ENCODE measurements around the gene KIRREL2. TPM values are rescaled to one million over a fixed set of nuclear protein-coding genes. Genes with fewer than 3 reads are reported as not detected.

KIRREL2 gene
- total and polyA plus RNA-seq, 2 of the 8 experiments (the other 6 are each of a cell fraction or from before 2014, with no cell fraction given), result 2.4 to 4.6 TPM

GRCh38 chr19:35843676-35844481 lies 12.8 kb upstream of the KIRREL2 start:
- Histone ChIP-seq H2BK12ac (ENCODE audit: low read depth, low read length) (no peak overlapping the region), H2BK15ac (ENCODE audit: low read length) (no peak overlapping the region), H2AK5ac (ENCODE audit: low read depth, low read length) (no peak overlapping the region), H4K91ac (replicated peaks; ENCODE audit: insufficient read length, low read length) (no peak overlapping the region), H3K4ac (replicated peaks; ENCODE audit: insufficient read length, low read depth, low read length) (no peak overlapping the region), H3K9me3 (ENCODE audit: insufficient read depth in 2 of 2, low read depth in 1 of 2, low read length in 1 of 2) (no peaks in the 10 kb centered on the region; a peak in 1 of 4 replicates), H3K23ac (ENCODE audit: insufficient read length) (no peak overlapping the region), H3K79me2 (ENCODE audit: control insufficient read depth in 1 of 2, insufficient read depth in 2 of 2, low read length in 2 of 2) (no peaks in the 10 kb centered on the region), H4K5ac (ENCODE audit: insufficient read length, low read depth, low read length) (no peak overlapping the region), H4K20me1 (replicated peaks in 1 of 2; ENCODE audit: control insufficient read depth in 1 of 2, insufficient read depth in 2 of 2, low read length in 2 of 2) (peaks cover 0 to 2% of the 10 kb centered on the region in 2 experiments), H2BK5ac (ENCODE audit: low read depth, low read length) (no peak overlapping the region), H2BK120ac (replicated peaks; ENCODE audit: low read depth, low read length) (no peak overlapping the region), H3K27me3 (replicated peaks in 1 of 4; ENCODE audit: control insufficient read depth in 3 of 4, extremely low read depth in 1 of 4, insufficient read depth in 3 of 4, low read length in 3 of 4) (peaks cover 20 to 40% (median 31%) of the 10 kb centered on the region in 4 experiments), H3K4me3 (ENCODE audit: extremely low read depth in 1 of 4, insufficient read depth in 2 of 4, low read depth in 3 of 4, low read length in 4 of 4) (peak overlapping the region in 2 of 4 experiments; percentile 14 to 51; a peak in 4 of 8 replicates), H2BK20ac (ENCODE audit: low read length) (no peak overlapping the region), H3K27ac (ENCODE audit: low read depth, low read length) (no peak overlapping the region), H3K9ac (replicated peaks in 1 of 4; ENCODE audit: extremely low read depth in 1 of 4, low read depth in 3 of 4, low read length in 3 of 4) (no peak overlapping the region), H3K4me2 (ENCODE audit: insufficient read depth in 1 of 2, low read depth in 2 of 2, low read length in 2 of 2) (peak overlapping the region; percentile 66 to 95), H4K8ac (ENCODE audit: extremely low read depth, insufficient read depth, low read length) (no peak overlapping the region; the same call in 1 of the 2 replicates), H3K14ac (ENCODE audit: insufficient read length) (no peak overlapping the region), H2AFZ (ENCODE audit: low read length) (no peak overlapping the region), H3K23me2 (ENCODE audit: low read depth, low read length) (peaks cover 22% of the 10 kb centered on the region), H3K18ac (ENCODE audit: extremely low read depth, low read length) (0 out of 2 replicates have a peak overlapping the region, but pooled peaks have one; percentile 21), H3K36me3 (ENCODE audit: control insufficient read depth in 2 of 4, insufficient read depth in 4 of 4, low read length in 3 of 4) (no peaks in the 10 kb centered on the region), H3K56ac (replicated peaks; ENCODE audit: insufficient read length, low read depth, low read length) (no peak overlapping the region), H3K79me1 (ENCODE audit: low read depth, low read length) (no peaks in the 10 kb centered on the region), H3K4me1 (replicated peaks in 1 of 4; ENCODE audit: control insufficient read depth in 3 of 4, insufficient read depth in 4 of 4, low read length in 3 of 4) (peaks cover 0 to 16% (median 5%) of the 10 kb centered on the region in 4 experiments; a peak in 5 of 7 replicates)
- POLR2A ChIA-PET (ENCODE audit: partially characterized antibody), result no interaction called here
- FAIRE-seq (peak; percentile 63), DNase-seq (ENCODE audit: low read depth in 1 of 2, low spot score in 2 of 2) (peak in 1 of 2 experiments; percentile 93)
- TF ChIP-seq HDAC2 (IDR thresholded peaks at IDR 0.05; ENCODE audit: borderline replicate concordance in 1 of 2, low read depth in 2 of 2, low read length in 2 of 2), result 0 out of 4 replicates have a peak, but pooled peaks of 1 of the 2 experiments have one; percentile 61
- TF ChIP-seq CTBP2 (IDR thresholded peaks at IDR 0.05; ENCODE audit: borderline replicate concordance, insufficient read depth, insufficient read length, low read length), result peak; percentile 40
- TF ChIP-seq ATF2 (IDR thresholded peaks at IDR 0.05; ENCODE audit: low read length), result no peak
- peak; percentile 26 for TF ChIP-seq EZH2 (IDR thresholded peaks at IDR 0.05; ENCODE audit: low read depth, low read length, severe bottlenecking)
- no peak for TF ChIP-seq MAX (IDR thresholded peaks at IDR 0.05)
- TF ChIP-seq SP1 (IDR thresholded peaks at IDR 0.05; ENCODE audit: low read depth, low read length), result peak; percentile 44; the same call in 1 of the 2 replicates
- peak; percentile 46; the same call in 1 of the 2 replicates for TF ChIP-seq BACH1 (IDR thresholded peaks at IDR 0.05; ENCODE audit: low read length)
- TF ChIP-seq PHF8 (conservative IDR thresholded peaks at IDR 0.05; ENCODE audit: low read depth, low read length), result no peak
- 15% methylated on average over 35 of the region's 42 CpGs; no CpG with 5 or more reads in 1 of the 2 experiments for WGBS, 2 experiments (ENCODE audit: extremely low coverage in 1 of 2, insufficient coverage in 1 of 2, insufficient read length in 1 of 2, insufficient replicate concordance in 2 of 2, low coverage in 1 of 2, low lambda C conversion rate in 2 of 2, missing lambda C conversion rate in 1 of 2)
- CTCF ChIA-PET (ENCODE audit: partially characterized antibody), result interaction anchor here (1.0 kb wide), 1 partner anchor 8 kb away, joined by 3 read pairs; no protein-coding TSS in a partner anchor

Measured in H1 (cell line).